Activated CD4-positive, alpha-beta T cell treated with anti-CD3 and anti-CD28 coated beads, Interleukin-2, amount 10 ng/mL, durations not matched to agents 24 days and 14 days (primary cell): ENCODE results near the gene SRBD1. TPM values are rescaled to one million over a fixed set of nuclear protein-coding genes. Genes with fewer than 3 reads are reported as not detected.

Experiments
- DNase-seq: peaks from one replicate; pipeline ENCODE4 v3.0.0; 2022
- H3K27ac Mint-ChIP-seq: one replicate; pipeline ENCODE4 v1.8.0; 2022; ENCODE audit warnings: mild to moderate bottlenecking, mixed read lengths
- H3K27me3 Mint-ChIP-seq: one replicate; pipeline ENCODE4 v1.8.0; 2022; ENCODE audit warnings: mixed read lengths
- H3K36me3 Mint-ChIP-seq: one replicate; pipeline ENCODE4 v1.8.0; 2022; ENCODE audit warnings: low read depth, mild to moderate bottlenecking, mixed read lengths
- H3K4me1 Mint-ChIP-seq: one replicate; pipeline ENCODE4 v1.8.0; 2021; ENCODE audit warnings: mixed read lengths
- H3K4me3 Mint-ChIP-seq: one replicate; pipeline ENCODE4 v1.8.0; 2022; ENCODE audit warnings: mild to moderate bottlenecking, moderate library complexity, mixed read lengths
- H3K9me3 Mint-ChIP-seq: one replicate; pipeline ENCODE4 v1.8.0; 2021; ENCODE audit warnings: mixed read lengths
- intact Hi-C: fragments of 100-400 bp; cut with micrococcal nuclease; formaldehyde crosslinking; loops from one replicate; pipeline ENCODE4 v1.15.1; 2023
- total RNA-seq: library from RNA; stranded (reverse); gene quantifications from 2 replicates; pipeline ENCODE4 v1.2.3, GENCODE V29; 2022

Gene SRBD1
- total RNA-seq, 1 donor from 2014 or later: 18.9 TPM

- intact Hi-C loops: no loop called here
- H3K9me3 Mint-ChIP-seq: peaks cover 7% of the 10 kb centered on the region
- no peaks in the 10 kb centered on the region for H3K4me1 Mint-ChIP-seq
- H3K36me3 Mint-ChIP-seq: peaks cover 15% of the 10 kb centered on the region
- DNase-seq: no peak
- no peaks in the 10 kb centered on the region for H3K27me3 Mint-ChIP-seq
- H3K27ac Mint-ChIP-seq: no peak overlapping the region
- H3K4me3 Mint-ChIP-seq: no peak overlapping the region
These were observed 87.1 kb downstream of the SRBD1 start for GRCh38 chr2:45524016-45524415.

GRCh38 chr2:45518546-45518945, 92.5 kb downstream of the SRBD1 start:
- Mint-ChIP-seq H3K27ac (no peak overlapping the region), H3K4me1 (no peaks in the 10 kb centered on the region), H3K9me3 (peaks cover 7% of the 10 kb centered on the region), H3K4me3 (no peak overlapping the region), H3K27me3 (no peaks in the 10 kb centered on the region), H3K36me3 (peaks cover 5% of the 10 kb centered on the region)
- intact Hi-C loops: no loop called here
- DNase-seq: no peak

- no peak for DNase-seq
- Mint-ChIP-seq H3K4me3 (no peak overlapping the region), H3K36me3 (no peaks in the 10 kb centered on the region), H3K9me3 (no peaks in the 10 kb centered on the region), H3K27me3 (no peaks in the 10 kb centered on the region), H3K27ac (no peak overlapping the region), H3K4me1 (no peaks in the 10 kb centered on the region)
- intact Hi-C loops: no loop called here
These were observed 100.2 kb downstream of the SRBD1 start for GRCh38 chr2:45510701-45511420.

GRCh38 chr2:45506756-45507155, 104.3 kb downstream of the SRBD1 start:
- intact Hi-C loops: no loop called here
- Mint-ChIP-seq H3K4me1 (no peaks in the 10 kb centered on the region), H3K36me3 (peaks cover 6% of the 10 kb centered on the region), H3K9me3 (no peaks in the 10 kb centered on the region), H3K27ac (no peak overlapping the region), H3K27me3 (no peaks in the 10 kb centered on the region), H3K4me3 (no peak overlapping the region)
- DNase-seq: no peak

- Mint-ChIP-seq H3K27ac (no peak overlapping the region), H3K9me3 (no peaks in the 10 kb centered on the region), H3K36me3 (peaks cover 9% of the 10 kb centered on the region), H3K27me3 (no peaks in the 10 kb centered on the region), H3K4me3 (no peak overlapping the region), H3K4me1 (no peaks in the 10 kb centered on the region)
- intact Hi-C loops: no loop called here
- DNase-seq: no peak
These were observed 105.9 kb downstream of the SRBD1 start for GRCh38 chr2:45505138-45505537.

- Mint-ChIP-seq H3K9me3 (no peaks in the 10 kb centered on the region), H3K4me3 (no peak overlapping the region), H3K36me3 (peaks cover 8% of the 10 kb centered on the region), H3K27me3 (no peaks in the 10 kb centered on the region), H3K4me1 (peaks cover 23% of the 10 kb centered on the region), H3K27ac (no peak overlapping the region)
- no peak for DNase-seq
- intact Hi-C loops: loop anchor here (5.0 to 10.0 kb wide), 2 partner anchors 324 to 922 kb away; no protein-coding TSS in a partner anchor
These were observed 112.2 kb downstream of the SRBD1 start for GRCh38 chr2:45498661-45499550.

- H3K36me3 Mint-ChIP-seq: peaks cover 5% of the 10 kb centered on the region
- intact Hi-C loops: loop anchor here (2.0 to 10.0 kb wide), 4 partner anchors 57 to 920 kb away; no protein-coding TSS in a partner anchor
- no peaks in the 10 kb centered on the region for H3K27me3 Mint-ChIP-seq
- DNase-seq: peak; percentile 58
- peaks cover 23% of the 10 kb centered on the region for H3K4me1 Mint-ChIP-seq
- no peak overlapping the region for H3K4me3 Mint-ChIP-seq
- H3K9me3 Mint-ChIP-seq: no peaks in the 10 kb centered on the region
- H3K27ac Mint-ChIP-seq: peak overlapping the region; percentile 74
These were observed 113.7 kb downstream of the SRBD1 start for GRCh38 chr2:45497355-45497754.

- H3K9me3 Mint-ChIP-seq: no peaks in the 10 kb centered on the region
- H3K36me3 Mint-ChIP-seq: peaks cover 3% of the 10 kb centered on the region
- intact Hi-C loops: loop anchor here (2.0 to 10.0 kb wide), 4 partner anchors 58 to 920 kb away; no protein-coding TSS in a partner anchor
- no peaks in the 10 kb centered on the region for H3K27me3 Mint-ChIP-seq
- no peak overlapping the region for H3K4me3 Mint-ChIP-seq
- DNase-seq: no peak
- peak overlapping the region; percentile 74 for H3K27ac Mint-ChIP-seq
- H3K4me1 Mint-ChIP-seq: peaks cover 23% of the 10 kb centered on the region
These were observed 114.2 kb downstream of the SRBD1 start for GRCh38 chr2:45496869-45497268.

- Mint-ChIP-seq H3K27ac (no peak overlapping the region), H3K4me3 (no peak overlapping the region), H3K4me1 (peaks cover 23% of the 10 kb centered on the region), H3K27me3 (no peaks in the 10 kb centered on the region), H3K36me3 (no peaks in the 10 kb centered on the region), H3K9me3 (no peaks in the 10 kb centered on the region)
- DNase-seq: no peak
- intact Hi-C loops: loop anchor here (1.0 to 10.0 kb wide), 3 partner anchors 320 to 918 kb away; no protein-coding TSS in a partner anchor
These were observed 116.1 kb downstream of the SRBD1 start for GRCh38 chr2:45494978-45495293.

GRCh38 chr2:45494275-45494977, 116.6 kb downstream of the SRBD1 start:
- Mint-ChIP-seq H3K27ac (no peak overlapping the region), H3K27me3 (no peaks in the 10 kb centered on the region), H3K4me1 (peaks cover 22% of the 10 kb centered on the region), H3K4me3 (no peak overlapping the region), H3K36me3 (no peaks in the 10 kb centered on the region), H3K9me3 (no peaks in the 10 kb centered on the region)
- intact Hi-C loops: loop anchor here (1.0 to 10.0 kb wide), 2 partner anchors 320 to 513 kb away; no protein-coding TSS in a partner anchor
- DNase-seq: peak; percentile 70

- Mint-ChIP-seq H3K4me3 (no peak overlapping the region), H3K36me3 (peaks cover 13% of the 10 kb centered on the region), H3K4me1 (peaks cover 6% of the 10 kb centered on the region), H3K9me3 (no peaks in the 10 kb centered on the region), H3K27me3 (no peaks in the 10 kb centered on the region), H3K27ac (no peak overlapping the region)
- no peak for DNase-seq
- intact Hi-C loops: no loop called here
These were observed 126.1 kb downstream of the SRBD1 start for GRCh38 chr2:45484965-45485364.

GRCh38 chr2:45483997-45484396, 127.1 kb downstream of the SRBD1 start:
- Mint-ChIP-seq H3K4me1 (peaks cover 6% of the 10 kb centered on the region), H3K4me3 (no peak overlapping the region), H3K27ac (no peak overlapping the region), H3K36me3 (peaks cover 15% of the 10 kb centered on the region), H3K9me3 (no peaks in the 10 kb centered on the region), H3K27me3 (no peaks in the 10 kb centered on the region)
- no peak for DNase-seq
- intact Hi-C loops: no loop called here

- Mint-ChIP-seq H3K36me3 (peaks cover 13% of the 10 kb centered on the region), H3K27me3 (no peaks in the 10 kb centered on the region), H3K27ac (no peak overlapping the region), H3K4me3 (no peak overlapping the region), H3K4me1 (no peaks in the 10 kb centered on the region), H3K9me3 (no peaks in the 10 kb centered on the region)
- DNase-seq: no peak
- intact Hi-C loops: no loop called here
These were observed 133.5 kb downstream of the SRBD1 start for GRCh38 chr2:45477546-45477945.

- peaks cover 2% of the 10 kb centered on the region for H3K36me3 Mint-ChIP-seq
- no peak for DNase-seq
- no peak overlapping the region for H3K4me3 Mint-ChIP-seq
- H3K4me1 Mint-ChIP-seq: no peaks in the 10 kb centered on the region
- H3K9me3 Mint-ChIP-seq: no peaks in the 10 kb centered on the region
- H3K27me3 Mint-ChIP-seq: no peaks in the 10 kb centered on the region
- intact Hi-C loops: no loop called here
- no peak overlapping the region for H3K27ac Mint-ChIP-seq
These were observed 140.5 kb downstream of the SRBD1 start for GRCh38 chr2:45470531-45470930.
